Mucosa of descending colon (tissue), 3 donors: ENCODE measurements around the gene DCT. TPM values are rescaled to one million over a fixed set of nuclear protein-coding genes. Genes with fewer than 3 reads are reported as not detected.
"Not testable (repeated sequence)": the region's sequence is repeated elsewhere in the genome, so short reads cannot be mapped to it uniquely, and the experiment has no call there.

Source experiments
- ATAC-seq: fragments of 200-7000 bp; cut with Tn5 transposase; one replicate; pipeline ENCODE4 v1.9.1; 2020; ENCODE audit warnings: mild to moderate bottlenecking, moderate library complexity
- DNase-seq, 3 donors: peaks; one replicate each; pipeline ENCODE4 v3.0.0-alpha.2; 2020
- H3K36me3 ChIP-seq: fragments of 200-600 bp; one replicate; pipeline ENCODE4 v1.8.0; 2021; ENCODE audit warnings: low read depth, mild to moderate bottlenecking
- H3K4me1 ChIP-seq: fragments of 200-600 bp; one replicate; pipeline ENCODE4 v1.8.0; 2021; ENCODE audit warnings: low read depth, mild to moderate bottlenecking
- H3K4me3 ChIP-seq: fragments of 200-600 bp; one replicate; pipeline ENCODE4 v1.8.0; 2021; ENCODE audit warnings: mild to moderate bottlenecking
- H3K9me3 ChIP-seq: fragments of 200-600 bp; one replicate; pipeline ENCODE4 v1.8.0; 2021; ENCODE audit warnings: mild to moderate bottlenecking
- intact Hi-C, 2 donors: fragments of 100-400 bp; cut with DNase I in 1 of 2; cut with micrococcal nuclease in 1 of 2; formaldehyde crosslinking; loops; one replicate each; pipeline versions ENCODE4 v1.11.0 to v1.11.1; 2022; cut with DNase I, micrococcal nuclease
- total RNA-seq, 3 donors: library from RNA; stranded (reverse); fragmentation: NEBNext Ultra II Directional in 2 of 3; extraction: Animal tissue kit (Norgen Biotek cat#: 25700) in 2 of 3; gene quantifications; one replicate each; pipeline versions ENCODE4 v1.2.1 to v1.2.4, GENCODE V29; 2021 to 2023
- TF ChIP-seq, protein P1 (sequence below): fragments of 200-600 bp; IDR thresholded peaks from one replicate; pipeline ENCODE4 v1.8.0; 2022; ENCODE audit warnings: antibody characterized with exemption, mild to moderate bottlenecking
- donor health status: DM: no; HTN: no; CAD: no; lungs with moderate emphysema.
- donor health status: DM: no; HTN: no; CAD: no.
- donor health status: DM: no; HTN: yes; CAD: no.

The DCT gene
- total RNA-seq, 3 donors from 2014 or later = 0.10 to 0.95 TPM; not detected in 1

GRCh38 chr13:94515911-94516310 is 36.4 kb upstream of the DCT start:
- TF ChIP-seq, protein P1, sequence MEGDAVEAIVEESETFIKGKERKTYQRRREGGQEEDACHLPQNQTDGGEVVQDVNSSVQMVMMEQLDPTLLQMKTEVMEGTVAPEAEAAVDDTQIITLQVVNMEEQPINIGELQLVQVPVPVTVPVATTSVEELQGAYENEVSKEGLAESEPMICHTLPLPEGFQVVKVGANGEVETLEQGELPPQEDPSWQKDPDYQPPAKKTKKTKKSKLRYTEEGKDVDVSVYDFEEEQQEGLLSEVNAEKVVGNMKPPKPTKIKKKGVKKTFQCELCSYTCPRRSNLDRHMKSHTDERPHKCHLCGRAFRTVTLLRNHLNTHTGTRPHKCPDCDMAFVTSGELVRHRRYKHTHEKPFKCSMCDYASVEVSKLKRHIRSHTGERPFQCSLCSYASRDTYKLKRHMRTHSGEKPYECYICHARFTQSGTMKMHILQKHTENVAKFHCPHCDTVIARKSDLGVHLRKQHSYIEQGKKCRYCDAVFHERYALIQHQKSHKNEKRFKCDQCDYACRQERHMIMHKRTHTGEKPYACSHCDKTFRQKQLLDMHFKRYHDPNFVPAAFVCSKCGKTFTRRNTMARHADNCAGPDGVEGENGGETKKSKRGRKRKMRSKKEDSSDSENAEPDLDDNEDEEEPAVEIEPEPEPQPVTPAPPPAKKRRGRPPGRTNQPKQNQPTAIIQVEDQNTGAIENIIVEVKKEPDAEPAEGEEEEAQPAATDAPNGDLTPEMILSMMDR = no peak
- DNase-seq = no peak
- ATAC-seq = no peak
- Histone ChIP-seq H3K9me3 (no peaks in the 10 kb centered on the region), H3K36me3 (no peaks in the 10 kb centered on the region), H3K4me3 (no peak overlapping the region), H3K4me1 (no peaks in the 10 kb centered on the region)
- intact Hi-C loops = no loop called here

- DNase-seq (no peak), ATAC-seq (no peak)
- TF ChIP-seq, protein P1 = no peak
- Histone ChIP-seq H3K9me3 (no peaks in the 10 kb centered on the region), H3K4me3 (no peak overlapping the region), H3K4me1 (no peaks in the 10 kb centered on the region), H3K36me3 (no peaks in the 10 kb centered on the region)
- intact Hi-C loops = no loop called here
Observed at GRCh38 chr13:94515374-94515773, 35.9 kb upstream of the DCT start.

GRCh38 chr13:94513026-94513425 is 33.5 kb upstream of the DCT start:
- no peaks in the 10 kb centered on the region for H3K9me3 ChIP-seq
- no peaks in the 10 kb centered on the region for H3K36me3 ChIP-seq
- H3K4me1 ChIP-seq = no peaks in the 10 kb centered on the region
- TF ChIP-seq, protein P1 = no peak
- ATAC-seq = no peak
- DNase-seq = no peak
- intact Hi-C loops = no loop called here
- H3K4me3 ChIP-seq = no peak overlapping the region

GRCh38 chr13:94505730-94506129 is 26.2 kb upstream of the DCT start:
- Histone ChIP-seq H3K36me3 (no peaks in the 10 kb centered on the region), H3K4me1 (no peaks in the 10 kb centered on the region), H3K4me3 (no peak overlapping the region), H3K9me3 (no peaks in the 10 kb centered on the region)
- intact Hi-C loops = no loop called here
- no peak for ATAC-seq
- DNase-seq = no peak
- TF ChIP-seq, protein P1 = no peak

DNA sequence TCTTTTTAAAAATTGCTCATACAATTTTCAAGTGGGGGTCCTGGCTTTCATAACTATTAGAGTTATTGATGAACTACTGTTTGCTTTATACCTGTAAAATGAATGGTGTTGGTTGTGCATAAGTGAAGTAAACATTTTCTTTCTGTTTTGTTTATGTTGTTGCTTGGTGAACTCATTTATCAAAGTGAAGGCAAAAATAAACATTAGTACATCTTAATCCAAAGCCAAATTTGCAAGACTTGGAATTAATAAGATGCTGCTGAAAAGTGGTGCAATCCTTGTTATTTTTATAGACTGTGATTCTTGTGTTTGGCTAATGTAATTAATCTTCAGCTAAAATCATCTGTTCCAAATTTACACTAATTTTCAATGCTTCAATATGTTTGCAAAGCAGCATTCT is 24.4 kb upstream of the DCT start:
- Histone ChIP-seq H3K4me3 (no peak overlapping the region), H3K9me3 (no peaks in the 10 kb centered on the region), H3K36me3 (no peaks in the 10 kb centered on the region), H3K4me1 (no peaks in the 10 kb centered on the region)
- TF ChIP-seq, protein P1 = no peak
- ATAC-seq = no peak
- intact Hi-C loops = no loop called here
- DNase-seq = no peak

GRCh38 chr13:94498831-94499230 is 19.3 kb upstream of the DCT start:
- H3K4me1 ChIP-seq, ATAC-seq, DNase-seq, H3K4me3 ChIP-seq, H3K9me3 ChIP-seq, H3K36me3 ChIP-seq, intact Hi-C loops: not testable (repeated sequence)
